Measurements from ENCODE around the gene NENF.

The NENF gene

GRCh38 chr1:212431644-212432043 lies 1.1 kb upstream of the NENF start:
- no peak for DNase-seq (ENCODE audit: low spot score)

GRCh38 chr1:212432272-212432660 lies 454 bp upstream of the NENF start:
- DNase-seq (ENCODE audit: low spot score), result no peak

DNA sequence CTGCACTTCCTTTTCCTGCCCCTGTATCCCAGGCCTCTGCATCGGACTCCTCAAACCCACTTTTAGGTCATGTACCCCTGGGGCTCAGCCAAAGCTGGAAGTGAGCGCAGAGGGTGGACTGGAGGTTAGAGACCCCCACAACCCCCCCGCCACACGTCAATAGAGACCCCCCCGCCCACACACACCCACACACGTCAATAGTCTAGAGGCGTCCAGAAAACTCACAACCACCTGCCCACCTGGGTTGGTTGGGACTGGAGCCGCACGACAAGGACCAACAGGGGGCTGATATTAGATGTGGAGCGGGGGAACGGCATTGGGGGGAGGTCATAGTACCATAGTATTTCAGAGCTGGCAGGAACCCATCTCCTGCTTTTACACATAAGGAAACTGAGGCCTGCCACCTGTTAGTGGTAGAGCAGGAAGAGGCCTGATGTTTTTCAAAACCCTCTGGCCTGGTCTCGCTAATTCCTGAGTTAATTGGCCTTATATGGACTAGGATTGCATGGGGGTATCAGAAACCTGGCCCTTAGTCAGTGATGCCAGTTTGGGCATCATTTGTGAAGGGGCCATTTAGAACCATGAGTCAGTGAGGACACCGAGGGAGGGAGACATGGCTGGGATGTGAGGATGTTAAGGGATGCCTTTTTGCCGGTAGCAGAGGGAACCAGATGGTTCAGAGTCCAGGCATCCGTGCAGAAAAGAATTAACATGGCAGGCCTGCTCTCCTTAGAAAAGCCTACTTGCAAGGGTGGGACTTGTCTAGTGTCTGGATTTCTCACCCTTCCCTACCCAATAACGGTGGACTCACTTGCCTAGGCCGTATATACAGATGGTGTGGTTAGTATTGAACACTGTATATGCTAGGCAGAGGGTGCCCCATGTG lies 1.1 kb downstream of the NENF start:
- no peak for DNase-seq (ENCODE audit: low spot score)

DNA sequence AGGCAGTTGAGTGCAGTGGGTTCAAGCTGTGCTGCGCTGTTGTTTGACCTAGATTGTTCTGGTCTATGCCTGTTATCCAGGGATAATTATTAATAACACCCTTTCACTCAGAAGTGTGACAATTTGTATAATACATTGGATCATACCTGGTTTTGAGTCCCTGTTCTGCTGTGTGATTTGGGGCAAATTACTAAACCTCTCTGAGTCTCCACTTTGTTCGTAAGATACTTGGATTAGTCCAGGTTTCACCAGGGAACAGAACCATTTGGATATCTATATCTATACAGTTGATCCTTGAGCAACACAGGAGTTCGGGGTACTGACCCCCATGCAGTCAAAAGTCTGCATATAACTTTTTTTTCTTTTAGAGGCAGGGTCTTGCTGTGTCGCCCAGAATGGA lies 2.3 kb downstream of the NENF start:
- no peak for DNase-seq (ENCODE audit: low spot score)

DNA sequence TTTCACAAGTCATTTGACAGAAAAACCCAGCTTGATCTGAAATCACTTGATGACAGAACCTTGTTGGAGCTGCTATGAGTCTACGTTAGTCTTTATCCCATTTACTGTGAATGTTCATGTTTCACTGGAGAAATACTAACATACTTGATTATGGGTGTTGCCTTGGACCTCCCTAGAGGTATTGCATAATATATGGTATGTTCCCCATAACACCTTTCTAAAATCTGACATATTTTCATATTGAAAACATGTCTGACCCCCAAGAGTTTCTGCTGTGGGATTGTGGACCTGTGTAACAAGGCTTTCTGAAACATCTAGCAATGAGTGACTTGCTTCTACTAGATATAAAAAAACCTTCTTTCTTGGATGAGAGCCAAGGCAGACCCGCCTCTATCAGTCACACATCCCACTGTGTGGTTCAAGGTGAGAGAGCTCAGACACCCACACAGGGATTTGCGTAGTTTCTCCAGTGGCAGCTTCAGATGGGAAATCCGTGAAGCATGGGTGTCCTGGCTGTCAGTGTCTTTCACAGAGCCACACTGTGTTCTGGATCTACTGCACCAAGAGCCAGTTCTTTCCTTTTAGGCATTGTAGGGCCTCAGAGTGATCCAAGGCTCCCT lies 4.6 kb downstream of the NENF start:
- no peak for DNase-seq (ENCODE audit: low spot score)

- DNase-seq (ENCODE audit: low spot score), result no peak
These were observed 6.1 kb downstream of the NENF start for GRCh38 chr1:212438831-212439237.

- DNase-seq (ENCODE audit: low spot score), result no peak
These were observed 7.7 kb downstream of the NENF start for GRCh38 chr1:212440419-212440818.

- DNase-seq (ENCODE audit: low spot score), result no peak
These were observed 9.7 kb downstream of the NENF start for GRCh38 chr1:212442408-212442807.

DNA sequence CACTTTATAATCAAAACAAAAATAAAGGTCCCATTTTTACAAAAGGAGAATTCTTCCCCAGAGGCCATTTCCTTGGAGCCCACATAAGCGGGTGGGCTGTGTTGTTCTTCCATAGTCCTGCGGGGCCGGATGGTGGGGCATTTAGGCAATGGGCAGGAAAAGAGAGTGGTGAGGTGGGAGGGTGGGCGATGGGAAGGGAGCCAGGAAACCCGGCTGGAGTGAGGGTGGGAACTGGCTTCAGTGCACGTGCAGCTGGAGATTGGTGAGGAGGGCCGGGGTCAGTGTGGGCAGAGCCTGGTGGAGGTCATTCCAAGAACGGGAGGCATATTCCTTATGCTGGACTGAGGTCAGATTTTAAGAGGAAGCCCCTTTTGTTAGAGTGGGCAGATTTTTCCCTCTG lies 13.6 kb downstream of the NENF start:
- no peak for DNase-seq (ENCODE audit: low spot score)

DNA sequence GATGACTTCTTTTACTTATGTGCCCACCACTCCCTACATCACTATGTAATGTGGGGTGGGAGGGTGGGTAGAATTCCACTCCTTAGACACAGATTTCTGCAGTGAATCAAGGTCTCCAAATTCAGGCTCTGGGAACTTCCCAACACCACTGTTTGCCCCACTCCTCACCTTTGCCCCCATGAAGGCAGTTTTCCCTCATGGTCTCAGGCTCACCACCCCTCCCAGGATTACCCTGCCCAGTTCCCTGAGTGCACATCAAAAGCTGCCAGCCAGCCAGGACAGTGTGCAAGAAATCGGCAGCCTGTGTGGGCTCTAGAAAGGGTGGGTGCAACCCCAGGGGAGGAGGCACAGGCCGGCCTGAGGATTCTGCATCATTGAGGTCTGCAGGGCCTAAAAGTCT lies 14.8 kb downstream of the NENF start:
- no peak for DNase-seq (ENCODE audit: low spot score)

DNA sequence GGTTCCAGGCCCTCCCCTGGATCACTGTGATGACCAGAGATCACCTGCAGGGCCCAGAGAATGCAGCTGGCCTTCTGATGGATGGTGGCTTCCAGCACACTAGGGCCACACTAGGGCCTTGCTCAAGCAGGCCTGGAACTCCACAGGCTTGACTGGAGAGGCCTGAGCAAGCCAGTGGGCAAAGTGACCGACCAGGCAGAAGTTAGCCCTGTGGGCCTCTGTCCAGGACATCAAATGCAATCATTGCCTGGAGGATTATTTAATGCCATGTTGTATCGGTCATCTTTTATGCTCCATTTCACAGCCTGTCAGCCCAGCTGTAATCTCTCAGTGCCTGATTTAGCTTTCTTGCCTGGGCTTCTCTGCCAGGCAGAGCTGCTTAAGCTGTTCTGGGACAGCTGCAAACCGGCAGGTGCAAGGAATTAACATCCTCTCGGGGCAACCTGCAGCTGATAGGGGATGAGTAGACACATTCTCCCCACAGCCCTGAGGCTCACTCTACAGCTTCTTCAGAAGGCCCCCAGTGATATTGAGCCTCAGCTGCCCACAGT lies 17.7 kb downstream of the NENF start:
- no peak for DNase-seq (ENCODE audit: low spot score)

GRCh38 chr1:212451416-212452322 lies 18.9 kb downstream of the NENF start:
- DNase-seq (ENCODE audit: low spot score), result no peak

GRCh38 chr1:212452323-212453155 lies 19.8 kb downstream of the NENF start:
- DNase-seq (ENCODE audit: low spot score), result no peak

GRCh38 chr1:212453156-212453857 lies 20.6 kb downstream of the NENF start:
- no peak for DNase-seq (ENCODE audit: low spot score)

- no peak for DNase-seq (ENCODE audit: low spot score)
These were observed 22.0 kb downstream of the NENF start for GRCh38 chr1:212454741-212455140.

DNA sequence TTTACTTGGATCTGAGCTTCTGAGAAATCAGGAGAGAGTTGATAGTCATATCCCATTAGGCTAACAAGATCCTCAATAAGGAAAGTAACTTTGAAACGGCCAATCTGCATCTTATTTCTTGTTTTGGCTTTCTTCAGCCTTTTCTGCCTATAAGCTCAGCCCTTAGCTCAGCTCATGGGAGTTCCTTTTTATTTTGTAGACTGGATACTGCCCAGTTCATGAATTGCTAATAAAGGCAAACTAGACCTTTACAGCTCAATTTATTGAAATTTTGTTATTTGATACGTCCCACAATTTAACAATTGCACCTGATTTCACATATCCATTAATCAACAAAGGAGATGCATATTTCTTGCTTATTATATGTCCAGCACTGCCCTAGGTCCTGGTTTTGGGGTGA lies 22.7 kb downstream of the NENF start:
- no peak for DNase-seq (ENCODE audit: low spot score)

DNA sequence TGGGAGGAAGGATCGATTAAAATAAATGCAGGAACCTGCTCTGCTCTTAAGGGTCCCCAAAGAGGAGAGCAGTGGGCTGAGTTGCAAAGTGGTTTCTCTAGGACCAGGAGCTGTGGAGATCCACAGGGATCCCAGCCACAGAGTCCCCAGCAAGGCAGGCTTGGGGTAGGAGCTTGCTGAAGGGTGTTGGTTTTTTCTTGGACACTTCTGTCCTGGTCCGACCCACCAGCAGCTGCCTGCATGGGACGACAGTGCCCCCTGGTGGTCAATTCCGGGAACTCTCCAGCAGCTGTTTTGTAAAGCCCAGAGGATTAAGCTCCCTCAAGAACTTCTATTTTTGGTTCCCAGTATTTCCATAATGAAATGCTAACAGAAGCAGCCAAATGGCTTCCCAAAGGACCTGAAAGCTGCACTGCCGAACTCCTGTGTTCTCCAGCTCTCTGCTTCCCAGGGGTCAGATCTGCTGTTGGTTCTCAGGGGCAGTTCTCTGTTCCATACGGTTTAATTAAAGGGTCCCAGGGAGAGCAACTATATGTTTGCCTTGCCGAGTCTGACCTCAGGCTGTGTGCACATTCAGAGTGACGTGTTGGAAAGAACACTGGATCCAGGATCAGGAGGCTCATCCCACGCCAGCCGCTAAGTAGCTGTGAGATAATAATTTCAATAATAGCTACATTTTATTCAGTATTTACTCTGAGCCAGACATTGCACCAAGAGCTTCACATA lies 23.2 kb downstream of the NENF start:
- peak; percentile 93 for DNase-seq (ENCODE audit: low spot score)

DNA sequence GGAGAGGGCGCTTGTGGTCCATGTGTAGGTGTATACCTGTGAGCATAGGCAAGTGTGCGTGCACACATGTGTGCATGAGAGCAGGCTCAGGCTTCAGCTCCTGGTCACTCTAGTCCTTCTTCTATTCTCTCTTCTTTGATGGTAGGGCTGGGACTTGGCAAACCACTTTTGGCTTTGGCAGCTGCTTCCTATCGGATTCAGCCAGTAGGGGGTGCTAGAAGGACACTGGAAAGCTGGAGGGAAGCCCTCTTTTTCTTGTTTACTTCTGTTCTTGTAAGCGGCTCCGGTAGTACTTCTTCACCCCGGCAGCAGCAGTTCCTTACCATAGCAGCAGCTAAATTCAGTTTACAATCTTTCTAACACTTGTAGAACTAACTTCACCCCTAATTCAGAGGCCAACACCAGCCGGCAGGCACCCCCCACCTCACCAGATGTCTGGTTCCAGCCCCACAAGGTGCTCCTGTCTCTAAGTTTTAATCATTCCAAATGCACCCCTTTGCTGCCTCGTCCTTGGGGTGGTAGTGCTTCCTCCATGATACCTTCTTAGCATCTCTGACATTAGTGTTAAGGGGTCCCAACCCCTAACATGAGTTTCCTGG lies 25.1 kb downstream of the NENF start:
- DNase-seq (ENCODE audit: low spot score), result no peak

DNA sequence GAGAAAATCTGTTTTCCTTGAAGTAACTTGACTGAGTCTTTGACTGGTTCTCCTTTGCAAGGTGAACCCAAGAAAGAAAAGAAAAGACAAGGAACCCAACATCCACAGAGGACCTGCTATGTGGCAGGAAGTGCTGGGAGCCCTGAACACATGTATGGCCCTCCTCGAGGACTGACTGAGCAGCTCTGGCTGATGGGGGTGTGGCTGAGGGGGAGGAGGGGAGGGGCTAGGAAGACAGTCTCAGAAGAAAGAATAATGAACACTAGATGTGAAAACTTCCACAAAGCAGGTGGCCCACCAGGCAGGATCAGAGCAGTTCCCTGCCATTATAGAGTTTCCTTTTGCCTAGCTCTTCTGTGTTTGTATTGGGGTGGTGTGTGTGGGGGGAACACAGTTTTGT lies 26.1 kb downstream of the NENF start:
- no peak for DNase-seq (ENCODE audit: low spot score)

- peak; percentile 93 for DNase-seq (ENCODE audit: low spot score)
These were observed 26.9 kb downstream of the NENF start for GRCh38 chr1:212459656-212460055.
